HCT116 (cell line): Measurements from ENCODE around the gene PPIL4. TPM values are rescaled to one million over a fixed set of nuclear protein-coding genes. Genes with fewer than 3 reads are reported as not detected.
"Not testable (repeated sequence)": the region's sequence is repeated elsewhere in the genome, so short reads cannot be mapped to it uniquely, and the experiment has no call there.

Experiments
- ATAC-seq: fragments of 200-7000 bp; cut with Tn5 transposase; 2 replicates; pipeline ENCODE4 v1.9.1; 2020; ENCODE audit warnings: mild to moderate bottlenecking, moderate library complexity
- BruUV-seq: library from RNA; stranded (reverse); fragments of 400-500 nt; replicated peaks from 2 replicates; lab custom pipeline; 2021; lab: Mats Ljungman, UMichigan
- CTCF ChIA-PET: fragments of 300-600 bp; sonication (Branson Sonifier 250); formaldehyde crosslinking; loops from one replicate; lab custom pipeline; 2021; ENCODE audit warnings: antibody characterized with exemption; lab: Charles Lee
- POLR2A ChIA-PET: fragments of 300-600, 350-600 bp; sonication (Branson Sonifier 250); formaldehyde crosslinking; loops from one replicate; lab custom pipeline; 2021; ENCODE audit warnings: antibody characterized with exemption; lab: Charles Lee
- RAD21 ChIA-PET, 2 experiments: fragments of 300-600 bp; sonication (Branson Sonifier 250); formaldehyde crosslinking; loops; one replicate each; lab custom pipeline; 2023; ENCODE audit warnings: low total read pairs in 2 of 2; ENCODE audit not compliant: uncharacterized antibody in 2 of 2, unreplicated experiment in 2 of 2, low non-redundant PET in 1 of 2; lab: Charles Lee
- DNase-seq: peaks from one replicate; pipeline ENCODE4 v3.0.0-alpha.2; 2010; ENCODE audit warnings: low read depth, low spot score
- H2AFZ ChIP-seq: fragments of 200-600 bp; shearing (Covaris generic), sonication (generic); 2 replicates; pipeline ENCODE4 v1.6.1; 2017; ENCODE audit warnings: low read depth, mixed run types, mixed read lengths, antibody characterized with exemption, low read length; ENCODE audit not compliant: poor library complexity, severe bottlenecking
- H3K27ac ChIP-seq: 2 replicates; pipeline ENCODE4 v1.5.1; 2012; ENCODE audit warnings: low read depth, low read length
- H3K27me3 ChIP-seq: fragments of 200-600 bp; sonication (generic); 2 replicates; pipeline ENCODE4 v1.6.1; 2016; ENCODE audit warnings: mixed run types, low read length, mixed read lengths; ENCODE audit not compliant: insufficient read depth
- H3K36me3 ChIP-seq, 2 experiments: fragments of 200-500 bp in 1 of 2; fragments of 200-600 bp in 1 of 2; sonication (Bioruptor generic) in 1 of 2; sonication (generic) in 1 of 2; 2 replicates each; pipeline versions ENCODE4 v1.5.1 to v1.6.1; 2014 to 2016; ENCODE audit warnings: low read length in 2 of 2, inconsistent platforms in 1 of 2, mixed read lengths in 1 of 2, mixed run types in 1 of 2; ENCODE audit not compliant: insufficient read depth in 2 of 2, control insufficient read depth in 1 of 2
- H3K4me1 ChIP-seq, 2 experiments: fragments of 200-600 bp in 1 of 2; sonication (generic) in 1 of 2; 2 replicates each; pipeline versions ENCODE4 v1.5.1 to v1.6.1; 2012 to 2017; ENCODE audit warnings: low read length in 2 of 2, inconsistent platforms in 1 of 2, mild to moderate bottlenecking in 1 of 2, mixed read lengths in 1 of 2, mixed run types in 1 of 2, moderate library complexity in 1 of 2; ENCODE audit not compliant: insufficient read depth in 2 of 2, control insufficient read depth in 1 of 2
- H3K4me2 ChIP-seq: fragments of 200-600 bp; sonication (generic); 2 replicates; pipeline ENCODE4 v1.6.1; 2017; ENCODE audit warnings: mixed run types, low read length, mixed read lengths
- H3K4me3 ChIP-seq, 2 experiments: fragments of 200-600 bp in 1 of 2; sonication (generic) in 1 of 2; replicated peaks in 1 of 2; 2 replicates each; pipeline ENCODE4 v1.5.1; 2011 to 2016; ENCODE audit warnings: low read length in 2 of 2, control low read depth in 1 of 2, low read depth in 1 of 2, mild to moderate bottlenecking in 1 of 2, mixed read lengths in 1 of 2, mixed run types in 1 of 2
- H3K79me2 ChIP-seq: fragments of 200-600 bp; sonication (generic); 2 replicates; pipeline ENCODE4 v1.6.1; 2017; ENCODE audit warnings: mild to moderate bottlenecking, mixed run types, low read length, moderate library complexity, mixed read lengths; ENCODE audit not compliant: insufficient read depth
- H3K9ac ChIP-seq: fragments of 200-600 bp; sonication (generic); 2 replicates; pipeline ENCODE4 v1.6.1; 2016; ENCODE audit warnings: low read length, mixed read lengths
- H3K9me2 ChIP-seq: fragments of 200-600 bp; sonication (generic), shearing (Covaris generic); 2 replicates; pipeline ENCODE4 v1.6.1; 2017; ENCODE audit warnings: mixed run types, mild to moderate bottlenecking, moderate library complexity; ENCODE audit not compliant: insufficient read depth
- H3K9me3 ChIP-seq, 2 experiments: fragments of 200-500 bp in 1 of 2; fragments of 200-600 bp in 1 of 2; sonication (Bioruptor generic) in 1 of 2; sonication (generic) in 1 of 2; 2 replicates each; pipeline ENCODE4 v1.6.1; 2014 to 2017; ENCODE audit warnings: low read length in 2 of 2, mixed read lengths in 2 of 2, inconsistent platforms in 1 of 2, low read depth in 1 of 2, mild to moderate bottlenecking in 1 of 2, mixed run types in 1 of 2, moderate library complexity in 1 of 2; ENCODE audit not compliant: control insufficient read depth in 1 of 2, insufficient read depth in 1 of 2
- H4K20me1 ChIP-seq: fragments of 200-600 bp; sonication (generic), shearing (Covaris generic); 2 replicates; pipeline ENCODE4 v1.6.1; 2017; ENCODE audit warnings: mixed run types, mild to moderate bottlenecking, moderate library complexity; ENCODE audit not compliant: insufficient read depth
- ATF3 ChIP-seq: IDR thresholded peaks from 2 replicates; pipeline ENCODE4 v1.6.1; 2012
- CEBPB ChIP-seq: IDR thresholded peaks from 2 replicates; pipeline ENCODE4 v1.6.1; 2012; ENCODE audit warnings: low read depth
- EGR1 ChIP-seq: IDR thresholded peaks from 2 replicates; pipeline ENCODE4 v1.6.1; 2012; ENCODE audit warnings: low read depth
- ELF1 ChIP-seq: IDR thresholded peaks from 2 replicates; pipeline ENCODE4 v1.6.1; 2012; ENCODE audit warnings: low read depth, borderline replicate concordance
- FOSL1 ChIP-seq: IDR thresholded peaks from 2 replicates; pipeline ENCODE4 v1.6.1; 2012; ENCODE audit warnings: low read depth
- POLR2AphosphoS5 ChIP-seq: IDR thresholded peaks from 2 replicates; pipeline ENCODE4 v1.6.1; 2011; ENCODE audit warnings: mild to moderate bottlenecking, low read depth, low read length, moderate library complexity
- RAD21 ChIP-seq: IDR thresholded peaks from 2 replicates; pipeline ENCODE4 v1.6.1; 2012; ENCODE audit warnings: low read depth, mild to moderate bottlenecking
- YY1 ChIP-seq: IDR thresholded peaks from 2 replicates; pipeline ENCODE4 v1.6.1; 2011; ENCODE audit warnings: low read length, low read depth, moderate library complexity, mild to moderate bottlenecking; ENCODE audit not compliant: insufficient replicate concordance; ENCODE audit errors: extremely low read depth
- ZBTB33 ChIP-seq: IDR thresholded peaks from 2 replicates; pipeline ENCODE4 v1.6.1; 2011; ENCODE audit warnings: mild to moderate bottlenecking, low read length, moderate library complexity; ENCODE audit not compliant: insufficient replicate concordance; ENCODE audit errors: extremely low read depth
- intact Hi-C: fragments of 100-400 bp; cut with micrococcal nuclease; formaldehyde crosslinking; loops from 2 replicates; pipeline ENCODE4 v1.10.0; 2022
- total RNA-seq: library from RNA; stranded (reverse); gene quantifications from one replicate; pipeline ENCODE4 v1.2.1, GENCODE V29; 2021; ENCODE audit not compliant: unreplicated experiment

PPIL4 gene
- total RNA-seq, 1 experiment from 2014 or later, result 31.0 TPM

- no peak for DNase-seq
- Histone ChIP-seq H3K9me3 (no peaks in the 10 kb centered on the region), H3K27me3 (no peaks in the 10 kb centered on the region), H3K4me1 (no peaks in the 10 kb centered on the region), H3K4me3 (no peak overlapping the region)
- intact Hi-C loops, result no loop called here
- RAD21 ChIA-PET, result no interaction called here
- TF ChIP-seq CEBPB, result no peak
- TF ChIP-seq YY1, result no peak
- TF ChIP-seq ELF1, result no peak
- no peak for TF ChIP-seq ATF3
- no peak for TF ChIP-seq RAD21
- TF ChIP-seq FOSL1, result no peak
- TF ChIP-seq EGR1, result no peak
- TF ChIP-seq, all 23 proteins: peak for 0
- H3K9ac ChIP-seq, result no peak overlapping the region
- no peaks in the 10 kb centered on the region for H3K9me2 ChIP-seq
- H3K4me2 ChIP-seq, result no peak overlapping the region
- no peaks in the 10 kb centered on the region for H3K79me2 ChIP-seq
- ChIA-PET CTCF (no interaction called here), POLR2A (no interaction called here)
- no TSS peak for BruUV-seq
- ATAC-seq, result no peak
- no peaks in the 10 kb centered on the region for H3K36me3 ChIP-seq
- H2AFZ ChIP-seq, result no peak overlapping the region
- H3K27ac ChIP-seq, result no peak overlapping the region
- no peaks in the 10 kb centered on the region for H4K20me1 ChIP-seq
These were observed 81.4 kb downstream of the PPIL4 start for GRCh38 chr6:149464411-149464810.

- no peak for TF ChIP-seq ELF1
- TF ChIP-seq ZBTB33, result no peak
- no peak for TF ChIP-seq POLR2AphosphoS5
- no peak for ATAC-seq
- no peak overlapping the region for H3K27ac ChIP-seq
- H3K9me2 ChIP-seq, result no peaks in the 10 kb centered on the region
- no TSS peak for BruUV-seq
- DNase-seq, result no peak
- H4K20me1 ChIP-seq, result no peaks in the 10 kb centered on the region
- no peaks in the 10 kb centered on the region for H3K36me3 ChIP-seq
- no peaks in the 10 kb centered on the region for H3K9me3 ChIP-seq
- no peak overlapping the region for H3K4me3 ChIP-seq
- H3K4me2 ChIP-seq, result no peak overlapping the region
- ChIA-PET POLR2A (no interaction called here), CTCF (no interaction called here), RAD21 (no interaction called here)
- no peaks in the 10 kb centered on the region for H3K4me1 ChIP-seq
- no peak overlapping the region for H2AFZ ChIP-seq
- intact Hi-C loops, result no loop called here
- H3K27me3 ChIP-seq, result no peaks in the 10 kb centered on the region
- H3K79me2 ChIP-seq, result no peaks in the 10 kb centered on the region
- no peak overlapping the region for H3K9ac ChIP-seq
These were observed 82.1 kb downstream of the PPIL4 start for GRCh38 chr6:149463781-149464180.

GRCh38 chr6:149462712-149463111 is 83.1 kb downstream of the PPIL4 start:
- H4K20me1 ChIP-seq, H3K79me2 ChIP-seq, H3K27ac ChIP-seq, RAD21 ChIA-PET, H3K4me1 ChIP-seq, H3K36me3 ChIP-seq, ATAC-seq, H3K27me3 ChIP-seq, H2AFZ ChIP-seq, H3K9ac ChIP-seq, BruUV-seq, CTCF ChIA-PET, POLR2A ChIA-PET, H3K4me3 ChIP-seq, intact Hi-C loops, H3K4me2 ChIP-seq, H3K9me3 ChIP-seq, H3K9me2 ChIP-seq, DNase-seq: not testable (repeated sequence)
